GM21717 (cell line): Measurements from ENCODE around the gene SMG7.
"Not testable (repeated sequence)": the region's sequence is repeated elsewhere in the genome, so short reads cannot be mapped to it uniquely, and the experiment has no call there.

ENCODE experiments used
- ATAC-seq: cut with Tn5 transposase; IDR thresholded peaks from one replicate; pipeline ENCODE4 v1.9.1; 2021; ENCODE audit warnings: mild to moderate bottlenecking, moderate library complexity; ENCODE audit not compliant: unreplicated experiment

The SMG7 gene

GRCh38 chr1:183472488-183473216, at the start of gene SMG7:
Gene SMG7 (plus strand): TSS chr1:183472499. CDS start chr1:183472621, 122 bp downstream.
- peak; percentile 16 for ATAC-seq

- ATAC-seq, result no peak
Measured at GRCh38 chr1:183423541-183423940, 48.8 kb upstream of the SMG7 start.

- no peak for ATAC-seq
Measured at GRCh38 chr1:183424691-183425090, 47.6 kb upstream of the SMG7 start.

GRCh38 chr1:183427591-183427990, 44.7 kb upstream of the SMG7 start:
- ATAC-seq, result not testable (repeated sequence)

- no peak for ATAC-seq
Measured at GRCh38 chr1:183431840-183432547, 40.3 kb upstream of the SMG7 start.

GRCh38 chr1:183432548-183432875, 39.8 kb upstream of the SMG7 start:
- no peak for ATAC-seq

- no peak for ATAC-seq
Measured at GRCh38 chr1:183433703-183434102, 38.6 kb upstream of the SMG7 start.

GRCh38 chr1:183435497-183435896, 36.8 kb upstream of the SMG7 start:
- no peak for ATAC-seq

- ATAC-seq, result no peak
Measured at GRCh38 chr1:183438060-183438459, 34.2 kb upstream of the SMG7 start.

- no peak for ATAC-seq
Measured at GRCh38 chr1:183443011-183443410, 29.3 kb upstream of the SMG7 start.

- no peak for ATAC-seq
Measured at GRCh38 chr1:183443466-183443865, 28.8 kb upstream of the SMG7 start.

- no peak for ATAC-seq
Measured at GRCh38 chr1:183444243-183444642, 28.1 kb upstream of the SMG7 start.

- ATAC-seq, result no peak
Measured at GRCh38 chr1:183449223-183449770, 23.0 kb upstream of the SMG7 start.

GRCh38 chr1:183450093-183450492, 22.2 kb upstream of the SMG7 start:
- ATAC-seq, result no peak

GRCh38 chr1:183454377-183454776, 17.9 kb upstream of the SMG7 start:
- ATAC-seq, result no peak

- no peak for ATAC-seq
Measured at GRCh38 chr1:183456826-183457225, 15.5 kb upstream of the SMG7 start.

GRCh38 chr1:183457449-183457848, 14.8 kb upstream of the SMG7 start:
- ATAC-seq, result no peak

GRCh38 chr1:183460596-183460995, 11.7 kb upstream of the SMG7 start:
- ATAC-seq, result no peak

GRCh38 chr1:183461350-183461749, 10.9 kb upstream of the SMG7 start:
- ATAC-seq, result no peak

GRCh38 chr1:183463566-183463965, 8.7 kb upstream of the SMG7 start:
- ATAC-seq, result no peak

GRCh38 chr1:183466781-183467180, 5.5 kb upstream of the SMG7 start:
- ATAC-seq, result no peak

GRCh38 chr1:183467687-183468086, 4.6 kb upstream of the SMG7 start:
- ATAC-seq, result no peak
